GM12892 (cell line): ENCODE measurements around the gene HMX3.

Experiments
- POLR2A ChIP-seq: IDR thresholded peaks from 2 replicates; pipeline ENCODE4 v1.6.1; 2011; ENCODE audit warnings: low read depth, low read length, control low read depth
- POLR2AphosphoS5 ChIP-seq: IDR thresholded peaks from 2 replicates; pipeline ENCODE4 v1.6.1; 2011; ENCODE audit warnings: low read depth, low read length, control low read depth

DNA sequence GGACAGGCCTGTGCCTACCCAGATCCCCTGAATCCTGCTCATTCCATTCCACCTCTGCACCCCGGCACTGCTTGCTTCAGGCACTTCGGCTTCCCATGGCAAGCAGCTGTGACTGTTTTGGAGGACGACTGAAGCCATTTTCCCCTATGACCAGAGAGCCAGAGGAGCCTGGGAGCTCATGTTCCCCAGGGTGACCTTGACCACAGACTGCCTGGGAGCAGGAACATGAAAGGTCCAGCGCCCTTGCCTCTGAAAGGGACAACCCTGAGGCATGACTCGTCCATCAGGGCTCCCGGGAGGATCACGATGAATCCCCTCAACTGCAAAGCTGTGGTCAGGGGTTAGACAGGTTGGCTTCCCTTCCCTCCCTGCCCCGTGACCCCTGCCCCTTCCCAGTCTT lies 16.7 kb upstream of the HMX3 start:
- no peak for TF ChIP-seq POLR2A
- TF ChIP-seq POLR2AphosphoS5 = no peak
